Stomach (tissue), 9 donors: ENCODE measurements around the gene HPN. TPM values are rescaled to one million over a fixed set of nuclear protein-coding genes. Genes with fewer than 3 reads are reported as not detected.
"Not testable (repeated sequence)": the region's sequence is repeated elsewhere in the genome, so short reads cannot be mapped to it uniquely, and the experiment has no call there.

ENCODE experiments used
- DNase-seq, 2 donors: peaks; one replicate each; pipeline versions ENCODE4 v3.0.0 to v3.0.0-alpha.2; 2013 to 2019
- H3K27ac ChIP-seq, 5 donors: fragments of 200-600 bp in 4 of 5; sonication (generic) in 4 of 5; one replicate each; pipeline ENCODE4 v1.5.1; 2013 to 2019; ENCODE audit warnings: mild to moderate bottlenecking in 1 of 5, moderate library complexity in 1 of 5
- H3K27me3 ChIP-seq, 3 donors: fragments of 200-600 bp; sonication (generic); one replicate each; pipeline ENCODE4 v1.5.1; 2017 to 2019; ENCODE audit warnings: mixed run types in 1 of 3
- H3K36me3 ChIP-seq, 4 donors: fragments of 200-600 bp; sonication (generic); 1 replicate in 3 of 4; 2 replicates in 1 of 4; pipeline ENCODE4 v1.5.1; 2016 to 2019
- H3K4me1 ChIP-seq, 4 donors: fragments of 200-600 bp; sonication (generic); one replicate each; pipeline ENCODE4 v1.5.1; 2016 to 2019
- H3K4me3 ChIP-seq, 4 donors: fragments of 200-600 bp; sonication (generic) in 3 of 4; one replicate each; pipeline ENCODE4 v1.5.1; 2016 to 2019; ENCODE audit warnings: mild to moderate bottlenecking in 1 of 4
- H3K9me3 ChIP-seq, 4 donors: fragments of 200-600 bp; sonication (generic); one replicate each; pipeline ENCODE4 v1.5.1; 2016 to 2019
- EP300 ChIP-seq: sonication (generic); formaldehyde crosslinking; IDR thresholded peaks from one replicate; pipeline ENCODE4 v1.6.1; 2017; ENCODE audit warnings: antibody characterized with exemption
- POLR2A ChIP-seq, 4 donors: fragments of 450-650 bp; IDR thresholded peaks; one replicate each; pipeline ENCODE4 v1.6.1; 2016; ENCODE audit warnings: antibody characterized with exemption in 4 of 4, control low read depth in 2 of 4, mild to moderate bottlenecking in 1 of 4, moderate library complexity in 1 of 4
- POLR2AphosphoS5 ChIP-seq, 3 donors: sonication (generic); formaldehyde crosslinking; IDR thresholded peaks; one replicate each; pipeline ENCODE4 v1.6.1; 2016; ENCODE audit warnings: antibody characterized with exemption in 3 of 3
- WGBS, 5 donors: extraction: QIAGEN DNeasy Blood & Tissue Kit in 3 of 5; methylation state at CpG; one replicate each; pipeline versions ENCODE4 v1.1.5 to v1.1.7; 2013 to 2018; 5-methylcytosine and 5-hydroxymethylcytosine counted together
- intact Hi-C: fragments of 100-400 bp; cut with DNase I; formaldehyde crosslinking; loops from one replicate; pipeline ENCODE4 v1.15.1; 2023; ENCODE audit warnings: low total_unique reads
- polyA plus RNA-seq, 3 donors: library from polyadenylated mRNA; stranded (reverse); fragments of 200-250 nt; gene quantifications; one replicate each; pipeline ENCODE4 v1.2.3, GENCODE V29; 2013
- total RNA-seq, 5 donors: library from RNA; depleted of rRNA; stranded (reverse); fragments of >200 nt; gene quantifications; one replicate each; pipeline versions ENCODE4 v1.1.0 to v1.2.3, GENCODE V29; 2014 to 2016
- TF ChIP-seq, protein P1 (sequence below), 7 experiments: fragments of 450-650 bp in 4 of 7; fragments of 200-600 bp in 3 of 7; sonication (generic) in 3 of 7; IDR thresholded peaks; one replicate each; pipeline ENCODE4 v1.5.1; 2016 to 2019; ENCODE audit warnings: antibody characterized with exemption in 7 of 7, control low read depth in 2 of 7, mild to moderate bottlenecking in 1 of 7
- donor health status: healthy with polysubstance abuse.
- donor health status: Bipolar disorder and iron deficiency.
- donor health status: healthy.

Gene HPN
- total and polyA plus RNA-seq, 8 donors = 14.7 to 45.2 (median 28.6) TPM; not detected in 1

- 60 to 85% (median 66%) methylated on average over 7 to 8 of the region's 8 CpGs for WGBS, 5 donors
- intact Hi-C loops = no loop called here
- TF ChIP-seq POLR2A (IDR thresholded peaks at IDR 0.05) (no peak), EP300 (no peak), POLR2AphosphoS5 (IDR thresholded peaks at IDR 0.05) (no peak)
- TF ChIP-seq, protein P1, sequence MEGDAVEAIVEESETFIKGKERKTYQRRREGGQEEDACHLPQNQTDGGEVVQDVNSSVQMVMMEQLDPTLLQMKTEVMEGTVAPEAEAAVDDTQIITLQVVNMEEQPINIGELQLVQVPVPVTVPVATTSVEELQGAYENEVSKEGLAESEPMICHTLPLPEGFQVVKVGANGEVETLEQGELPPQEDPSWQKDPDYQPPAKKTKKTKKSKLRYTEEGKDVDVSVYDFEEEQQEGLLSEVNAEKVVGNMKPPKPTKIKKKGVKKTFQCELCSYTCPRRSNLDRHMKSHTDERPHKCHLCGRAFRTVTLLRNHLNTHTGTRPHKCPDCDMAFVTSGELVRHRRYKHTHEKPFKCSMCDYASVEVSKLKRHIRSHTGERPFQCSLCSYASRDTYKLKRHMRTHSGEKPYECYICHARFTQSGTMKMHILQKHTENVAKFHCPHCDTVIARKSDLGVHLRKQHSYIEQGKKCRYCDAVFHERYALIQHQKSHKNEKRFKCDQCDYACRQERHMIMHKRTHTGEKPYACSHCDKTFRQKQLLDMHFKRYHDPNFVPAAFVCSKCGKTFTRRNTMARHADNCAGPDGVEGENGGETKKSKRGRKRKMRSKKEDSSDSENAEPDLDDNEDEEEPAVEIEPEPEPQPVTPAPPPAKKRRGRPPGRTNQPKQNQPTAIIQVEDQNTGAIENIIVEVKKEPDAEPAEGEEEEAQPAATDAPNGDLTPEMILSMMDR (IDR thresholded peaks at IDR 0.05) = no peak
- DNase-seq = no peak
- no peak overlapping the region for H3K4me3 ChIP-seq
- H3K9me3 ChIP-seq = no peaks in the 10 kb centered on the region
- peaks cover 33 to 61% (median 50%) of the 10 kb centered on the region in 4 donors for H3K4me1 ChIP-seq
- no peaks in the 10 kb centered on the region for H3K27me3 ChIP-seq
- no peaks in the 10 kb centered on the region for H3K36me3 ChIP-seq
- peak overlapping the region; percentile 62 to 99 (median 74) for H3K27ac ChIP-seq
These were observed 46.0 kb upstream of the HPN start for GRCh38 chr19:34995551-34995950.

GRCh38 chr19:34997071-34997617, 44.4 kb upstream of the HPN start:
- no peak for TF ChIP-seq POLR2A (IDR thresholded peaks at IDR 0.05)
- TF ChIP-seq EP300 = no peak
- no peak for TF ChIP-seq POLR2AphosphoS5 (IDR thresholded peaks at IDR 0.05)
- TF ChIP-seq, protein P1 (IDR thresholded peaks at IDR 0.05) = no peak
- 50 to 60% (median 53%) methylated on average over 8 of the region's 8 CpGs for WGBS, 5 donors
- DNase-seq = no peak

GRCh38 chr19:34998224-34998623, 43.3 kb upstream of the HPN start:
- H3K9me3 ChIP-seq, H3K27me3 ChIP-seq, DNase-seq, H3K36me3 ChIP-seq, H3K4me3 ChIP-seq, intact Hi-C loops: not testable (repeated sequence)
- Histone ChIP-seq H3K4me1 (peaks cover 47 to 87% (median 76%) of the 10 kb centered on the region in 4 donors), H3K27ac (peak overlapping the region in 4 of 5 donors; percentile 98 to 99 (median 99))
- WGBS, 5 donors = 88 to 95% (median 90%) methylated on average over 7 of the region's 7 CpGs

More at GRCh38 chr19:34997071-34997617, 44.4 kb upstream of the HPN start:
- Histone ChIP-seq H3K9me3 (no peaks in the 10 kb centered on the region), H3K4me1 (peaks cover 36 to 76% (median 65%) of the 10 kb centered on the region in 4 donors), H3K27ac (peak overlapping the region in 4 of 5 donors; percentile 35 to 99 (median 98)), H3K4me3 (no peak overlapping the region), H3K27me3 (no peaks in the 10 kb centered on the region), H3K36me3 (peaks cover 0 to 2% (median 0%) of the 10 kb centered on the region in 4 donors)
- intact Hi-C loops = no loop called here

DNA sequence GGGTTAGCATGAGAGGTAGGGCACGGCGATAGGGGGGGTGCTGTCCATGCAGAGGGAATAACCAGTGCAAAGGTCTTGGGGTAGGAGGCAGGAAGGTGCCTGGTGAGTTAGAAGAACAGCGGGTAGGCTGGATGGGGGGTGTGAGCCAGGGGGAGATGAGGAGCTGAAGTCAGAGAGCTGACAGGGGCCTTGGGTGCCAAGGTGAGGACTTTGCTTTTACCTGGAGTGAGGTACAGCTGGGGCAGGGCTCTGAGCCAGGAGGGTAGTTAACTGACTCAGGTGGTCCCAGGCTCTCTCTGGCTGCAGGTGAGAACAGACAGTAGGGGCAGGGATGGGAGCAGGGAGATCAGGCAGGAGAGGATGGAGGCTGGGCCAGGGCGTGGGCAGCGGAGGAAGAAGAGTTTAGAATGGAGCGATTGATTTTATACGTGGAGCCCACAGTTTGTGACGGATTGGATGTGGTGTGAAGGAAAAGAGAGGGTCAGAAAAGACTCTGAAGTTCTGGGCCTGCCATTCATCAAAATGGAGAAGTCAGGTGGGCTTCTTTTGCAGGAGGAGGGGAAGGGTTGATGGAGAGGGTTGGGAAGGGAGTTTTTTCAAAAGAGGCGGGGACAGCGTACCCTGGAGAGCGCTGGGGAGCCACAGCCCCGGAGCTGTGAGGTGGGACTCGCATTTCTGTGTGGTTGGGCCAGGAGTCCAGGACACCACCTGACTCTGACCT, 42.6 kb upstream of the HPN start:
- Histone ChIP-seq H3K9me3 (no peaks in the 10 kb centered on the region), H3K4me1 (peaks cover 54 to 93% (median 83%) of the 10 kb centered on the region in 4 donors), H3K27ac (peak overlapping the region; percentile 94 to 99 (median 99)), H3K27me3 (no peaks in the 10 kb centered on the region), H3K36me3 (peaks cover 0 to 3% (median 0%) of the 10 kb centered on the region in 4 donors), H3K4me3 (peak overlapping the region; percentile 82 to 92 (median 86))
- no peak for TF ChIP-seq POLR2A (IDR thresholded peaks at IDR 0.05)
- no peak for TF ChIP-seq POLR2AphosphoS5 (IDR thresholded peaks at IDR 0.05)
- TF ChIP-seq, protein P1 (IDR thresholded peaks at IDR 0.05) = no peak
- TF ChIP-seq EP300 = no peak
- WGBS, 5 donors = 41 to 55% (median 52%) methylated on average over 13 of the region's 13 CpGs
- DNase-seq = no peak
- intact Hi-C loops = no loop called here
